ENCODE data around the gene RFX1.
"Not testable (repeated sequence)": the region's sequence is repeated elsewhere in the genome, so short reads cannot be mapped to it uniquely, and the experiment has no call there.

The RFX1 gene

DNA sequence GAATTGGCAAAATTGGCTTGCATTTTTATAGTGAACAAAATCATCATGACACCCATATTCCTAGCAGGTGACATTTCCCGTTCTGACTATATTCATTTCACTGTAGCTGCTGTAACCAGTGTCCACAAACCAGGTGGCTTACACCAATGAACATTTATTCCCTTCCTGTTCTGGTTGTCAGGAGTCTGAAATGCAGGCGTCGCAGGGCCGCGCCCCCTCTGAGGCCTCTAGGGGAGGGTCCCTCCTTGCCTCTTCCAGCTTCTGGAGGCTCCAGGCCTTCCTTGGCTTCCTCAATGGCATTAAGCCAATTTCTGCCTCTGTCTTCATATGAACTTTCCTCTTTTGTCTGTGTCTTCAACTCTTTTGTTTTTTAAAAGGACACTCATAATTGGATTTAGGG, 15.4 kb upstream of the RFX1 start:
- no peak for DNase-seq (ENCODE audit: low read depth, low spot score)
- TF ChIP-seq EZH2 (IDR thresholded peaks at IDR 0.05) (no peak), FOXP2 (optimal IDR thresholded peaks at IDR 0.05; ENCODE audit: control extremely low read depth, extremely low read length, insufficient read depth) (no peak), POLR2AphosphoS5 (IDR thresholded peaks at IDR 0.05; ENCODE audit: borderline replicate concordance, low read depth, low read length) (no peak)
- no peaks in the 10 kb centered on the region for H3K36me3 ChIP-seq (ENCODE audit: insufficient read depth, low read length)
- no peak overlapping the region for H3K27ac ChIP-seq
- no peak overlapping the region for H3K4me3 ChIP-seq
- no peaks in the 10 kb centered on the region for H3K9me3 ChIP-seq (ENCODE audit: low read depth, low read length)
- H3K9ac ChIP-seq (ENCODE audit: insufficient read length): no peak overlapping the region

DNA sequence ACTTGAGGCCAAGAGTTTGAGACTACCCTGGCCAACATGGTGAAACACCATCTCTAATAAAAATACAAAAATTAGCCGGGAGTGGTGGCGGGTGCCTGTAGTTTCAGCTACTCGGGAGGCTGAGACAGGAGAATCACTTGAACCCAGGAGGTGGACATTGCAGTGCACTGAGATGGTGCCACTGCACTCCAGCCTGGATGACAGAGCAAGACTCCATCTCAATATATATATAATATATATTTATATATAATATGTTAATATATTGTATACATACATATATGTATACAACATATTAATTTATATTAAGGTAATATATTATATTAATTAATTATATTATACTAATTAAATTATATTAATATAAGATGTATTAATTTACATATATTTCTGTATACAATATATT, 13.6 kb upstream of the RFX1 start:
- not testable (repeated sequence) for H3K9ac ChIP-seq (ENCODE audit: insufficient read length); H3K4me3 ChIP-seq; H3K9me3 ChIP-seq (ENCODE audit: low read depth, low read length); H3K27ac ChIP-seq; DNase-seq (ENCODE audit: low read depth, low spot score); H3K36me3 ChIP-seq (ENCODE audit: insufficient read depth, low read length)

DNA sequence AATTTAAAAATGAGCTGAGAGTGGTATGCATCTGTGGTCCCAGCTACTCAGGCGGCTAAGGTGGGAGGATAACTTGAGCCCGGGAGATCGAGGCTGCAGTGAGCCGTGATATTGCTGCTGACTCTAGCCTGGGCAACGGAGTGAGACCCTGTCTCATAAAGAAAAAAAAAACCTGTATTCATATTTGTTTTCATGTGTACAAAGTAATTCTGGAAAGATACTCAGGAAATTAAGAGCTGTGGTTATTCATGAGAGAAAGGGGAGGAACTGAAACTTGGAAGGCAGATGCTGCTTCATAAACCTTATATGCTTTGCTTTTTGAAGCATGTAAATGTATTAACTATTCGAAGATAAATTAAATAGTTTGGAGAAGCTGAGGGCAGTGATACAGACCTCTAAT, 13.0 kb upstream of the RFX1 start:
- Histone ChIP-seq H3K4me3 (no peak overlapping the region), H3K27ac (0 out of 2 replicates have a peak overlapping the region, but pooled peaks have one; percentile 31), H3K36me3 (ENCODE audit: insufficient read depth, low read length) (no peaks in the 10 kb centered on the region), H3K9me3 (ENCODE audit: low read depth, low read length) (no peaks in the 10 kb centered on the region), H3K9ac (ENCODE audit: insufficient read length) (no peak overlapping the region)
- DNase-seq (ENCODE audit: low read depth, low spot score): no peak
- TF ChIP-seq FOXP2 (optimal IDR thresholded peaks at IDR 0.05; ENCODE audit: control extremely low read depth, extremely low read length, insufficient read depth) (no peak), EZH2 (IDR thresholded peaks at IDR 0.05) (no peak), POLR2AphosphoS5 (IDR thresholded peaks at IDR 0.05; ENCODE audit: borderline replicate concordance, low read depth, low read length) (no peak)

DNA sequence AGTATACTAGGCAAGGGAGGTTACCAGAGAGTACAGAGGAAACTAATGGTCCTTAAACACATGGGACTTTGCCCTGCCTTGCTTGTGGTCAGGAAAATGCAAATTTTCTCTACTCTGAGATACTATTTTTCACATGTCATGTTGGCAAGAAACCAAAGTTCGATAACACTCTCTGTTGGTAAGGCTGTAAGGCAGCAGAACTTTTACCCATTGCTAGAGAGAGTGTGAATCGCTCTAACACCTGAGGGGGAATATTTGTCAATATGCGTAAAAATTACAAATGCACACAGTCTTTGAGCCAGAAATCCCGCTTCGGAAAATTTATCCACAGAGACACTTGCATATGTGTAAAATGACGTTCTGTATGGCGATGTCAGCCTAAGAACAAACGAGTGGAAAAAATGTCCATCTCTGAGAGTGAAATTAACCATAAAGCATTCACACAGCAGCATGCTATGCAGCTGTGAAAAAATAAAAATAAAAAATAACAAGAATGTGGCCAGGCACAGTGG, 9.5 kb upstream of the RFX1 start:
- Histone ChIP-seq H3K9me3 (ENCODE audit: low read depth, low read length) (no peaks in the 10 kb centered on the region), H3K4me3 (no peak overlapping the region), H3K9ac (ENCODE audit: insufficient read length) (no peak overlapping the region), H3K36me3 (ENCODE audit: insufficient read depth, low read length) (no peaks in the 10 kb centered on the region), H3K27ac (no peak overlapping the region)
- TF ChIP-seq POLR2AphosphoS5 (IDR thresholded peaks at IDR 0.05; ENCODE audit: borderline replicate concordance, low read depth, low read length): no peak
- DNase-seq (ENCODE audit: low read depth, low spot score): no peak

DNA sequence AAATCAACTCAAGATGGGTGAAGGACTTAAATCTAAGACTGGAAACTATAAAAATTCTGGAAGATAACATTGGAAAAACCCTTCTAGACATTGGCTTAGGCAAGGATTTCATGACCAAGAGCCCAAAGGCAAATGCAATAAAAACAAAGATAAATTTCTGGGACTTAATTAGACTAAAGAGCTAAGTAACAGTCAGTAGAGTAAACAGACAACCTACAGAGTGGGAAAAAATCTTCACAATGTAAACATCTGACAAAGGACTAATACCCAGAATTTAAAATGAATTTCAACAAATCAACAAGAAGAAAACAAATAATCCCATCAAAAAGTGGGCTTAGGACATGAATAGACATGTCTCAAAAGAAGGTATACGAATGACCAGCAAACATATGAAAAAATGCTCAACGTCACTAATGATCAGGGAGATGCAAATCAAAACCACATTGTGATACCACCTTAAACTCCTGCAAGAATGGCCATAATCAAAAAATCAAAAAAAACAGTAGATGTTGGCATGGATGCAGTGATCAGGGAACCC, 6.3 kb upstream of the RFX1 start:
- TF ChIP-seq POLR2AphosphoS5 (IDR thresholded peaks at IDR 0.05; ENCODE audit: borderline replicate concordance, low read depth, low read length) (no peak), FOXP2 (optimal IDR thresholded peaks at IDR 0.05; ENCODE audit: control extremely low read depth, extremely low read length, insufficient read depth) (no peak), EZH2 (IDR thresholded peaks at IDR 0.05) (no peak)
- Histone ChIP-seq H3K9ac (ENCODE audit: insufficient read length) (no peak overlapping the region), H3K9me3 (ENCODE audit: low read depth, low read length) (no peaks in the 10 kb centered on the region), H3K4me3 (no peak overlapping the region), H3K27ac (no peak overlapping the region), H3K36me3 (ENCODE audit: insufficient read depth, low read length) (no peaks in the 10 kb centered on the region)
- DNase-seq (ENCODE audit: low read depth, low spot score): no peak

DNA sequence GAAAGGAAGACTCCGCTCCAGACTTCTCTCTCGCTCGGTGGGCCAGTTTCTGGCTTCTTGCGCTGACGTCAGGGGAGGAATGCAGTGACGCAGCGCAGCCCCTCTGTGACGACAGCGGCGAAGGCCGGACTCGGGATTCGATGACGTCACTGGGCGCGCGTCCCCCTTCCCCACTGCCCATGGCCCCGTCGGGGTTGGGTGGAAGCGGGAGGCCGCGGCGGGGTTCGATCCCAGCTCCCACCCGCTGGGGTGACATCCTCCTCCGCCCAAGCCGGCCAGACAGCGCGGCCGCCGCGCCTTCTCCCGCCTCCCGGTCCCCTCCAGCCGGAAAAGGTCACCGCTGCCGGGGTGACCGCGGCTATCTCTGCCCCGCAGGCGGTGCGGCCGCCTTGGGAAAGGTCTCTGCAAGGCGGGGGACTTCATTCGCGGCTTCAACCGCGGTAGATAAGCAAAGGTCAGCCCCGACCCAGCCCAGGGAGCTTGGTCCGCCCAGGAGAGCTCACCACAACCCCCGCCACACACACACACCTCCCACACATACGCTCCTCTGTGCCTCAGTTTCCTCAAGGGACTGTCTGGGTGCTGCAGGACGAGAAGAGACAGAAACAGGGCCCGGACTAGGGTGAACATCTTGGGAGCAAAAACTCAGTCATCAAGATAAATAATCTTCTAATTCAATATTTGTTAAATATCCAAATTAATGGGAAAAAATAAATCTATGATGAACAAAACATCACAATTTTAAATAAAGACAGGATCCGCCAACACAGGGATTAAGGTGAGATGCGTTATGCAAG, 844 bp upstream of the RFX1 start:
- no peak for DNase-seq (ENCODE audit: low read depth, low spot score)

DNA sequence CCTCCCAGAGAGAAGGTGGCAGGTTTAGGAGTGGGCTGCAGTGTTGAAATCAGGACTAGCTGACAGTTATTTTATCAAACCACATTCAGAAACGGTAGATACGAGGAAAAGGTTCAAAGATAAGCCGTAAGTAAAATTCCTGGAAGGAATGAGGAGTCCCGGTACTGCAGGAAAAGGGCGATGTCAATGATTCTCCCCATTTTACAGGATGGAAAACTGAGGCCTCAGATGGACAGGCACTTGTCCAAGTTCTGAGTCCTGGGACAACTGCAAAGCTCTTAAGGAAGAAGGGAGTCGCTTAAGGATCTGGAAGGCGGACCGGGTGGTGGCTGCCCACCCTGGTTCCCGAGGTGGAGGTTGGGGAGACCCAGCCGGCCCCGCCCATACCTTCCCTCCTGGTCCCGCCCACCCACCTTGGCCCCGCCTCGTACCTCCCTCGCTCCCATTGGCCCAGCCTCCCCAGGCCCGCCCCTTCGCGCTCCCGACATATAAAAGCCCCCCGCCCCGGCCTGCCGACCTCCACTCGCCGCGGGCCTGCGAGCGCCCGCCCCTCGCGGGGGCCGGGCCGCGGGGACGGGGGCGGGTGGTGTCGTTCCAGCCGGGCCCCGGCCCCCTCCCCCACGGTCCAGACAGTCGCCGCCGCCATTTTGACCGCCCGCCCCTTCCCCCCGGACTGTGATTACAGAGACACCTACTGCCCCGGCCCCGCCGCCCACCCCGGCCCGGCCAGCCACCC, 603 bp downstream of the RFX1 start:
- H3K9ac ChIP-seq (ENCODE audit: insufficient read length): peak overlapping the region; percentile 87
- peak; percentile 40 for DNase-seq (ENCODE audit: low read depth, low spot score)
- no peaks in the 10 kb centered on the region for H3K9me3 ChIP-seq (ENCODE audit: low read depth, low read length)
- TF ChIP-seq FOXP2 (optimal IDR thresholded peaks at IDR 0.05; ENCODE audit: control extremely low read depth, extremely low read length, insufficient read depth): no peak
- TF ChIP-seq EZH2 (IDR thresholded peaks at IDR 0.05): no peak
- TF ChIP-seq POLR2AphosphoS5 (IDR thresholded peaks at IDR 0.05; ENCODE audit: borderline replicate concordance, low read depth, low read length): no peak; the same call in 1 of the 2 replicates
- peak overlapping the region; percentile 92 for H3K4me3 ChIP-seq
- H3K27ac ChIP-seq: peak overlapping the region; percentile 91
- no peaks in the 10 kb centered on the region; the same call in 1 of the 2 replicates for H3K36me3 ChIP-seq (ENCODE audit: insufficient read depth, low read length)

More for the DNA sequence above, 844 bp upstream of the RFX1 start:
- TF ChIP-seq POLR2AphosphoS5 (IDR thresholded peaks at IDR 0.05; ENCODE audit: borderline replicate concordance, low read depth, low read length) (peak; percentile 49; the same call in 1 of the 2 replicates), EZH2 (IDR thresholded peaks at IDR 0.05) (no peak), FOXP2 (optimal IDR thresholded peaks at IDR 0.05; ENCODE audit: control extremely low read depth, extremely low read length, insufficient read depth) (peak; percentile 12)
- Histone ChIP-seq H3K27ac (peak overlapping the region; percentile 90), H3K4me3 (peak overlapping the region; percentile 92), H3K9me3 (ENCODE audit: low read depth, low read length) (no peaks in the 10 kb centered on the region), H3K36me3 (ENCODE audit: insufficient read depth, low read length) (no peaks in the 10 kb centered on the region), H3K9ac (ENCODE audit: insufficient read length) (peak overlapping the region; percentile 87)

DNA sequence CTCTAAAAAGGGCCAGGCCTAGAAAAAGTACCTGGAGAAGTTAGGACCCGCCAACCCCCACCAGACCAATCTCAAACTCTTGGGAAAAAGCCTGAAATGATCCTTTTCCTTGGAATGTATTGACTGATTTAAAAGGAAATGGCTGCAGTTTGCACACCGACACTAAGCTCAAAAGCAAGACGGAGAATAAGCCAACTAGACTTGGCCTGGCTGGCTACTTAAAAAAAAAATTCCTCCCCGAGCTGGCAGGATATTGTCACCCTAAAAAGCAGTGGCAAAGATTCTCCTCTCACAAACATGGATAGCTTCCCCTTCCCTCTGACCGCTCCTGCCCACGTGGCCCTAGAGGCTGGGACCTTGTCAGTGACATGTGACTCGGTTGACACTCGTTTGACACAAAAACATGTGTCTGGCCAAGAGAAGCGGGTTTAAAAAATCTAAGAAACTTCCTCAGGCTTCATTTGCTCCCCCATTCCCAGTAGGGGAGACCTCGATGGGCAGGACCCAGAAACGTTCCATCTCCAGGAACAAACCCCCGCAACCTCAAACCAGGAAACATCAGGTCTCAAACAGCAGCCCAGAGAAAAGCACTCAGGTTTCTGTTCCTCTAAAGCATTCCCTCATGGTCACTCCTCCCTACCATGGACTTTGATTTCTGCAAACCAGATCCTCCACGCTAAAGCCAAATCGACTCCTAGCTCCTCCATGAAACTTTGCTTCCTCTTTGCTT, 1.3 kb downstream of the RFX1 start:
- Histone ChIP-seq H3K36me3 (ENCODE audit: insufficient read depth, low read length) (no peaks in the 10 kb centered on the region; the same call in 1 of the 2 replicates), H3K9ac (ENCODE audit: insufficient read length) (no peak overlapping the region), H3K9me3 (ENCODE audit: low read depth, low read length) (no peaks in the 10 kb centered on the region), H3K27ac (peak overlapping the region; percentile 62; the same call in 1 of the 2 replicates), H3K4me3 (peak overlapping the region; percentile 92)
- no peak for DNase-seq (ENCODE audit: low read depth, low spot score)
- TF ChIP-seq FOXP2 (optimal IDR thresholded peaks at IDR 0.05; ENCODE audit: control extremely low read depth, extremely low read length, insufficient read depth): no peak
- no peak for TF ChIP-seq EZH2 (IDR thresholded peaks at IDR 0.05)
- TF ChIP-seq POLR2AphosphoS5 (IDR thresholded peaks at IDR 0.05; ENCODE audit: borderline replicate concordance, low read depth, low read length): no peak
